GM21576 (cell line): Measurements from ENCODE around the gene OR52W1.
A peak's percentile ranks its signal among the peaks of the same experiment; 100 is the strongest.
"Not testable (repeated sequence)": the region's sequence is repeated elsewhere in the genome, so short reads cannot be mapped to it uniquely, and the experiment has no call there.

Source experiments
- ATAC-seq: cut with Tn5 transposase; IDR thresholded peaks from one replicate; pipeline ENCODE4 v1.9.1; 2021; ENCODE audit warnings: mild to moderate bottlenecking, moderate library complexity; ENCODE audit not compliant: unreplicated experiment

The OR52W1 gene

GRCh38 chr11:6216501-6216900 lies 17.5 kb downstream of the OR52W1 start:
- no peak for ATAC-seq

- no peak for ATAC-seq
Measured at GRCh38 chr11:6217722-6218121, 18.7 kb downstream of the OR52W1 start.

- ATAC-seq = no peak
Measured at GRCh38 chr11:6219359-6219758, 20.3 kb downstream of the OR52W1 start.

- ATAC-seq = no peak
Measured at GRCh38 chr11:6223854-6224253, 24.8 kb downstream of the OR52W1 start.

- ATAC-seq = no peak
Measured at GRCh38 chr11:6224421-6224820, 25.4 kb downstream of the OR52W1 start.

GRCh38 chr11:6225024-6225423 lies 26.0 kb downstream of the OR52W1 start:
- no peak for ATAC-seq

GRCh38 chr11:6225896-6226295 lies 26.9 kb downstream of the OR52W1 start:
- no peak for ATAC-seq

GRCh38 chr11:6228520-6228919 lies 29.5 kb downstream of the OR52W1 start:
- no peak for ATAC-seq

- no peak for ATAC-seq
Measured at GRCh38 chr11:6229911-6230310, 30.9 kb downstream of the OR52W1 start.

- no peak for ATAC-seq
Measured at GRCh38 chr11:6232899-6233298, 33.9 kb downstream of the OR52W1 start.

GRCh38 chr11:6233984-6234386 lies 35.0 kb downstream of the OR52W1 start:
- no peak for ATAC-seq

- ATAC-seq = peak; percentile 94
Measured at GRCh38 chr11:6234387-6235107, 35.5 kb downstream of the OR52W1 start, which contains the start of gene FHIP1B. Gene FHIP1B (minus strand): TSS chr11:6234636. CDS start chr11:6224516, 10,120 bp downstream.

- ATAC-seq = no peak
Measured at GRCh38 chr11:6237266-6237665, 38.2 kb downstream of the OR52W1 start.

- ATAC-seq = no peak
Measured at GRCh38 chr11:6237761-6238302, 38.8 kb downstream of the OR52W1 start.

- ATAC-seq = no peak
Measured at GRCh38 chr11:6238902-6239301, 39.9 kb downstream of the OR52W1 start, which contains the start of gene CNGA4. Gene CNGA4 (plus strand): TSS chr11:6239089. CDS start chr11:6239207, 118 bp downstream.

GRCh38 chr11:6240139-6240538 lies 41.1 kb downstream of the OR52W1 start:
- no peak for ATAC-seq

- ATAC-seq = no peak
Measured at GRCh38 chr11:6240781-6241180, 41.8 kb downstream of the OR52W1 start.

- ATAC-seq = no peak
Measured at GRCh38 chr11:6241316-6241715, 42.3 kb downstream of the OR52W1 start.

GRCh38 chr11:6245536-6245935 lies 46.5 kb downstream of the OR52W1 start:
- no peak for ATAC-seq

- no peak for ATAC-seq
Measured at GRCh38 chr11:6248248-6248647, 49.2 kb downstream of the OR52W1 start.

- ATAC-seq = not testable (repeated sequence)
Measured at GRCh38 chr11:6248897-6249296, 49.9 kb downstream of the OR52W1 start.
